Activated CD4-positive, alpha-beta memory T cell treated with anti-CD3 and anti-CD28 coated beads for 36 hours (primary cell): Measurements from ENCODE around the gene BTG3. TPM values are rescaled to one million over a fixed set of nuclear protein-coding genes. Genes with fewer than 3 reads are reported as not detected.
A peak's percentile ranks its signal among the peaks of the same experiment; 100 is the strongest.

Source experiments
- CTCF ChIA-PET: fragments of 350-600 bp; sonication (Branson Sonifier 250); formaldehyde crosslinking; loops from one replicate; lab custom pipeline; 2021; ENCODE audit warnings: antibody characterized with exemption, inconsistent platforms; lab: Charles Lee
- POLR2A ChIA-PET: fragments of 350-600 bp; sonication (Branson Sonifier 250); formaldehyde crosslinking; loops from one replicate; lab custom pipeline; 2021; ENCODE audit warnings: antibody characterized with exemption; lab: Charles Lee
- DNase-seq: peaks from one replicate; pipeline ENCODE4 v3.0.0-alpha.2; 2020
- H3K27ac Mint-ChIP-seq: one replicate; pipeline ENCODE4 v1.8.0; 2021; ENCODE audit warnings: mixed read lengths
- H3K27me3 Mint-ChIP-seq: one replicate; pipeline ENCODE4 v1.8.0; 2021; ENCODE audit warnings: mixed read lengths
- H3K36me3 Mint-ChIP-seq: one replicate; pipeline ENCODE4 v1.8.0; 2021; ENCODE audit warnings: mixed read lengths
- H3K4me1 Mint-ChIP-seq: one replicate; pipeline ENCODE4 v1.8.0; 2021; ENCODE audit warnings: low read depth, mixed read lengths
- H3K4me3 Mint-ChIP-seq: one replicate; pipeline ENCODE4 v1.8.0; 2021; ENCODE audit warnings: mild to moderate bottlenecking, mixed read lengths
- H3K9me3 Mint-ChIP-seq: one replicate; pipeline ENCODE4 v1.8.0; 2021; ENCODE audit warnings: mixed read lengths
- intact Hi-C: fragments of 100-400 bp; cut with micrococcal nuclease; formaldehyde crosslinking; loops from one replicate; pipeline ENCODE4 v1.15.1; 2023
- total RNA-seq, 2 experiments: library from RNA; stranded (reverse); gene quantifications; one replicate each; pipeline ENCODE4 v1.2.3, GENCODE V29; 2021

Gene BTG3
- total RNA-seq = 10 to 100 TPM; 43.4 to 44.1 TPM

GRCh38 chr21:17612565-17613241 lies at the start of gene BTG3:
Gene BTG3 (minus strand): TSS chr21:17612901. CDS start chr21:17609144, 3,757 bp downstream.
- Mint-ChIP-seq H3K4me1 (peaks cover 27% of the 10 kb centered on the region), H3K36me3 (peaks cover 22% of the 10 kb centered on the region), H3K4me3 (peak within 1 kb of the TSS; percentile 95), H3K27me3 (no peaks in the 10 kb centered on the region), H3K27ac (peak within 1 kb of the TSS; percentile 95), H3K9me3 (no peaks in the 10 kb centered on the region)
- intact Hi-C loops = loop anchor here (1.0 to 5.0 kb wide), 3 partner anchors 125 to 1880 kb away; no protein-coding TSS in a partner anchor
- ChIA-PET POLR2A (interaction anchor here (0.7 kb wide), 1 partner anchor 241 kb away, joined by 3 read pairs; no protein-coding TSS in a partner anchor), CTCF (no interaction called here)
- peak; percentile 83 for DNase-seq

GRCh38 chr21:17660862-17661261 lies 48.2 kb upstream of the BTG3 start:
- peaks cover 2% of the 10 kb centered on the region for H3K4me1 Mint-ChIP-seq
- intact Hi-C loops = no loop called here
- H3K27ac Mint-ChIP-seq = no peak overlapping the region
- H3K27me3 Mint-ChIP-seq = peaks cover 23% of the 10 kb centered on the region
- H3K36me3 Mint-ChIP-seq = no peaks in the 10 kb centered on the region
- H3K9me3 Mint-ChIP-seq = no peaks in the 10 kb centered on the region
- DNase-seq = no peak
- POLR2A ChIA-PET = no interaction called here
- CTCF ChIA-PET = no interaction called here
- no peak overlapping the region for H3K4me3 Mint-ChIP-seq

- intact Hi-C loops = no loop called here
- Mint-ChIP-seq H3K36me3 (no peaks in the 10 kb centered on the region), H3K27ac (no peak overlapping the region), H3K27me3 (peaks cover 26% of the 10 kb centered on the region), H3K4me3 (no peak overlapping the region), H3K4me1 (no peaks in the 10 kb centered on the region), H3K9me3 (no peaks in the 10 kb centered on the region)
- ChIA-PET CTCF (no interaction called here), POLR2A (no interaction called here)
- DNase-seq = no peak
Measured at GRCh38 chr21:17660452-17660851, 47.8 kb upstream of the BTG3 start.

- Mint-ChIP-seq H3K36me3 (no peaks in the 10 kb centered on the region), H3K4me3 (no peak overlapping the region), H3K9me3 (no peaks in the 10 kb centered on the region), H3K27ac (no peak overlapping the region), H3K4me1 (no peaks in the 10 kb centered on the region), H3K27me3 (peaks cover 27% of the 10 kb centered on the region)
- no peak for DNase-seq
- POLR2A ChIA-PET = no interaction called here
- intact Hi-C loops = no loop called here
- CTCF ChIA-PET = interaction anchor here (1.3 kb wide), 1 partner anchor 266 kb away, joined by 3 read pairs; no protein-coding TSS in a partner anchor
Measured at GRCh38 chr21:17658931-17659330, 46.2 kb upstream of the BTG3 start.

GRCh38 chr21:17651526-17651925 lies 38.8 kb upstream of the BTG3 start:
- Mint-ChIP-seq H3K27ac (no peak overlapping the region), H3K4me1 (no peaks in the 10 kb centered on the region), H3K36me3 (no peaks in the 10 kb centered on the region), H3K27me3 (peaks cover 9% of the 10 kb centered on the region), H3K4me3 (no peak overlapping the region), H3K9me3 (no peaks in the 10 kb centered on the region)
- POLR2A ChIA-PET = no interaction called here
- CTCF ChIA-PET = interaction anchor here (0.9 kb wide), 1 partner anchor 8 kb away, joined by 4 read pairs; no protein-coding TSS in a partner anchor
- intact Hi-C loops = no loop called here
- no peak for DNase-seq

GRCh38 chr21:17650292-17650691 lies 37.6 kb upstream of the BTG3 start:
- no peak for DNase-seq
- H3K27me3 Mint-ChIP-seq = peaks cover 5% of the 10 kb centered on the region
- no peaks in the 10 kb centered on the region for H3K36me3 Mint-ChIP-seq
- no peaks in the 10 kb centered on the region for H3K9me3 Mint-ChIP-seq
- intact Hi-C loops = no loop called here
- no peak overlapping the region for H3K4me3 Mint-ChIP-seq
- no peak overlapping the region for H3K27ac Mint-ChIP-seq
- POLR2A ChIA-PET = no interaction called here
- no peaks in the 10 kb centered on the region for H3K4me1 Mint-ChIP-seq
- CTCF ChIA-PET = no interaction called here

- CTCF ChIA-PET = no interaction called here
- Mint-ChIP-seq H3K4me1 (no peaks in the 10 kb centered on the region), H3K27ac (no peak overlapping the region), H3K36me3 (no peaks in the 10 kb centered on the region), H3K4me3 (no peak overlapping the region), H3K27me3 (peaks cover 5% of the 10 kb centered on the region), H3K9me3 (no peaks in the 10 kb centered on the region)
- POLR2A ChIA-PET = no interaction called here
- intact Hi-C loops = no loop called here
- no peak for DNase-seq
Measured at GRCh38 chr21:17646790-17647189, 34.1 kb upstream of the BTG3 start.

- peaks cover 6% of the 10 kb centered on the region for H3K9me3 Mint-ChIP-seq
- POLR2A ChIA-PET = no interaction called here
- H3K4me1 Mint-ChIP-seq = no peaks in the 10 kb centered on the region
- CTCF ChIA-PET = no interaction called here
- H3K27ac Mint-ChIP-seq = no peak overlapping the region
- H3K4me3 Mint-ChIP-seq = no peak overlapping the region
- DNase-seq = no peak
- H3K36me3 Mint-ChIP-seq = no peaks in the 10 kb centered on the region
- intact Hi-C loops = no loop called here
- H3K27me3 Mint-ChIP-seq = no peaks in the 10 kb centered on the region
Measured at GRCh38 chr21:17644186-17644585, 31.5 kb upstream of the BTG3 start.

- DNase-seq = no peak
- peaks cover 6% of the 10 kb centered on the region for H3K9me3 Mint-ChIP-seq
- no peak overlapping the region for H3K27ac Mint-ChIP-seq
- CTCF ChIA-PET = no interaction called here
- no peaks in the 10 kb centered on the region for H3K4me1 Mint-ChIP-seq
- H3K27me3 Mint-ChIP-seq = no peaks in the 10 kb centered on the region
- POLR2A ChIA-PET = no interaction called here
- no peaks in the 10 kb centered on the region for H3K36me3 Mint-ChIP-seq
- H3K4me3 Mint-ChIP-seq = no peak overlapping the region
- intact Hi-C loops = no loop called here
Measured at GRCh38 chr21:17640821-17641220, 28.1 kb upstream of the BTG3 start.

GRCh38 chr21:17636711-17637110 lies 24.0 kb upstream of the BTG3 start:
- Mint-ChIP-seq H3K4me3 (no peak overlapping the region), H3K36me3 (no peaks in the 10 kb centered on the region), H3K27ac (no peak overlapping the region), H3K4me1 (no peaks in the 10 kb centered on the region), H3K9me3 (peaks cover 6% of the 10 kb centered on the region), H3K27me3 (no peaks in the 10 kb centered on the region)
- POLR2A ChIA-PET = interaction anchor here (0.6 to 0.7 kb wide), 2 partner anchors 26 to 110 kb away, joined by 3 read pairs; no protein-coding TSS in a partner anchor
- CTCF ChIA-PET = interaction anchor here (0.8 kb wide), 1 partner anchor 51 kb away, joined by 3 read pairs; no protein-coding TSS in a partner anchor
- no peak for DNase-seq
- intact Hi-C loops = no loop called here

GRCh38 chr21:17631195-17631594 lies 18.5 kb upstream of the BTG3 start:
- no peaks in the 10 kb centered on the region for H3K36me3 Mint-ChIP-seq
- CTCF ChIA-PET = interaction anchor here (1.0 kb wide), 1 partner anchor 46 kb away, joined by 4 read pairs; no protein-coding TSS in a partner anchor

GRCh38 chr21:17622018-17622417 lies 9.3 kb upstream of the BTG3 start:
- no peak overlapping the region for H3K4me3 Mint-ChIP-seq
- H3K36me3 Mint-ChIP-seq = no peaks in the 10 kb centered on the region
- peaks cover 10% of the 10 kb centered on the region for H3K27me3 Mint-ChIP-seq
- no peaks in the 10 kb centered on the region for H3K9me3 Mint-ChIP-seq
- intact Hi-C loops = no loop called here
- H3K4me1 Mint-ChIP-seq = no peaks in the 10 kb centered on the region
- DNase-seq = no peak
- POLR2A ChIA-PET = no interaction called here
- CTCF ChIA-PET = no interaction called here
- no peak overlapping the region for H3K27ac Mint-ChIP-seq

More at GRCh38 chr21:17631195-17631594, 18.5 kb upstream of the BTG3 start:
- intact Hi-C loops = no loop called here
- Mint-ChIP-seq H3K9me3 (no peaks in the 10 kb centered on the region), H3K27me3 (peaks cover 4% of the 10 kb centered on the region), H3K4me1 (no peaks in the 10 kb centered on the region), H3K27ac (no peak overlapping the region), H3K4me3 (no peak overlapping the region)
- POLR2A ChIA-PET = no interaction called here
- no peak for DNase-seq
